GM19467 (cell line): ENCODE results near the gene SPRR1A.
"Not testable (repeated sequence)": the region's sequence is repeated elsewhere in the genome, so short reads cannot be mapped to it uniquely, and the experiment has no call there.

Source experiments
- ATAC-seq: cut with Tn5 transposase; IDR thresholded peaks from one replicate; pipeline ENCODE4 v1.9.1; 2021; ENCODE audit warnings: mild to moderate bottlenecking, moderate library complexity; ENCODE audit not compliant: unreplicated experiment

SPRR1A gene

GRCh38 chr1:152972196-152972886 is 11.5 kb upstream of the SPRR1A start:
- no peak for ATAC-seq

DNA sequence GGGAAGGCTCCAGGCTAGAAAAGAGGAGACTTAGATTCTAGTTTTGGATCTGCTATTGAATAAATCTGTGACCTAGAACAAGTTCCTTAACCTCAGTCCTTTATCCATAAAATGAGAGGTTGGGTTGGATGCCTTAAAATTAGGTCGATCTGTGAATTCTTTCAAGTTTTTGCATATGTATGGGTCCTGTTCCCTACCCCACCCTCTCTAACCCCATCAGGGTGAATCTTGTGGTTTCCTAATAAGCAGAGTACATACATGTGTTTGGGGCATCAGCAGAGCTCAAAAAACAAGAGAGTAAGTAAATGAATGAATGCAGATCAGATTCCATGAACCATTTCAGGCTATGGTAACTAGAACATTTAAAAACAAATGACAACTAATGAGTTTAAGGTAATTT is 7.2 kb upstream of the SPRR1A start:
- ATAC-seq = no peak

DNA sequence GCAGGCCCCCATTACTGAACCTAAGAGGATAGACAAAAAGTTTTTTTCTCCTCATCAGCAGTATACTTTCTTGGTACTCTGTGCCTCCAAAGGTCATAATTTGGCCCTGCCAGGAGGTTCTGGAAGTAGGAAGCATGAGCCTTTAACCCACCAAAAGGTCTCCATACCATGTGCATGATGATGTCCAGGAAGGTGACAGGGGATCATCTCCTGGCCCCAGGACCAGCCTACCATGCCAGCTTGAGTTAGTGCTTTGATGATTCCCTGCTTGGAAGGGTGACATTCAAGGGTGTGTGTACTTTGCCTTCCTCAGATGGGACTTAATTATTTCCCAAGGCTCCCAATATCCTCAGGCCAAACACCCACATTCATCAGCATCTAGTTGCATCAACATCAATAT is 6.3 kb upstream of the SPRR1A start:
- ATAC-seq = no peak

GRCh38 chr1:152980676-152981075 is 3.2 kb upstream of the SPRR1A start:
- ATAC-seq = no peak

GRCh38 chr1:152981146-152981871 is 2.6 kb upstream of the SPRR1A start:
- no peak for ATAC-seq

- no peak for ATAC-seq
Observed at GRCh38 chr1:152982076-152982475, 1.8 kb upstream of the SPRR1A start.

DNA sequence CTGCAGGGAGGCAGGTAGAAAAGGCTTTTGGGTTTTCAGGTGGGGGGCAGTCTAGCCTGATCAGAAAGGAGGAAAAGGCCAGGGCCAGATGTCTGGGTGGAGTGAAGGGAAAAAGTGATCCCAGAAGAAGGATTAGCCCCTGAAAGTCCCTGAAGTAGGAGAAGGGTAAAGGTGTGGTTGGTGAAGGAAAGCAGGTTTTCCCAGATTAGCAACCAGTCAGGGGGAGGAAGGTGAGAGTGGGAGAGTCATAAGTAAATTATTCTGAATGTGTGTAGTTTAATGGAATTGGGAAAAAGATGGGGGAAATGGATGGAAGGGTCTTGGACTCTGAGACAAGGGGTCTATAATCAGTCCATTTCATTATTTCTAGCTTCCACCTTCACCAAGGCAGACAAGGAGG is 647 bp upstream of the SPRR1A start:
- ATAC-seq = no peak

DNA sequence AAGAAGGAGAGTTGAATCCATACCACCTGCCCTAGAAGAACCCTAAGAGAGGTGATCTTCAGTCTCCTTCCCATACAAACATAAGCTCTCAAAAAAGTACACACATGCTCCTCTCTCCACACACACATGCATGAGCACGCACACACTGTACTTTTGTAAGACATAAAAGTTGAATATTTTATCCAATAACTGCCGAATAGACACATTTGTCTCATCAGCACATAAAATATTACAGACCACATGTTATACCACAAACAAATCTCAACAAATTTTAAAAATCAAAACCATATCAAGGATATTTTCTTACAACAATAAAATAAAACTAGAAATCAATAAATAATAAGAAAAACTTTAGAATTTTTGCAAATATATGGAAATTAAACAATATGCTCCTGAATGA is 2.7 kb downstream of the SPRR1A start:
- no peak for ATAC-seq

GRCh38 chr1:152993186-152993585 is 9.3 kb downstream of the SPRR1A start:
- ATAC-seq = no peak

DNA sequence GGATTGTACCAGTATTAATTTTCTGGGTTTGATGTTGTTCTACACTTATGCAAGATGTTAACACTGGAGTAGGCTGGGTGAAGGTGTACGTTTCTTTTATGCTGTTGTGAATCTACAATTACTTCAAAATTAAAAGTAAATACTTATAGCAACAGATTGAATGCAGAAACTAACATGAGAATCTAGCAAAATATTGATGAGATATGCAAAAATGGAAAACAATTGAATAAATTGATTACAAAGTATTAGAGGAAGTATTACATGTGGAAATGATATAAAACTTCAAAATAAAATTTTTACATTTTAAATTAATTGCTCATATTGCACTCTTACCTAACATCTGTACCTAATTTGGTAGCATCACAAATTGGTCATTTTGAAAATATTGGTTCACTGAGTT is 12.0 kb downstream of the SPRR1A start:
- no peak for ATAC-seq

- no peak for ATAC-seq
Observed at GRCh38 chr1:152996633-152997400, 12.9 kb downstream of the SPRR1A start.

DNA sequence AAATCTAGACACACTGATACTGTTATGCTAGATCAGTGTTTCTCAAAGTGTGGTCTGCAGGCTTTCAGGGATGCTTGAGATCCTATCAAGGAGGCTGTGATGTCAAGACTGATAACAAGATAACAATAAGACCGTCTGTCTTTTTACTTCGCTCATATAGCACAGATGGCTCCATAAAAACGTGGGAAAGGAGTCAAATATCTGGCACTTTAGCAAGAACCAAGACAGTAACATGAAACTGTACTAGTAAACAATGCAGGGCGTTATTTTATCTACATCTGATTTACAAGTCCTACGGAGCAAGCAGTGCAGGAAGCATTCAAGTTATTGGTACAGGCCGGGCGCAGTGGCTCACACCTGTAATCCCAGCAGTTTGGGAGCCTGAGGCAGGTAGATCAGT is 14.0 kb downstream of the SPRR1A start:
- no peak for ATAC-seq

DNA sequence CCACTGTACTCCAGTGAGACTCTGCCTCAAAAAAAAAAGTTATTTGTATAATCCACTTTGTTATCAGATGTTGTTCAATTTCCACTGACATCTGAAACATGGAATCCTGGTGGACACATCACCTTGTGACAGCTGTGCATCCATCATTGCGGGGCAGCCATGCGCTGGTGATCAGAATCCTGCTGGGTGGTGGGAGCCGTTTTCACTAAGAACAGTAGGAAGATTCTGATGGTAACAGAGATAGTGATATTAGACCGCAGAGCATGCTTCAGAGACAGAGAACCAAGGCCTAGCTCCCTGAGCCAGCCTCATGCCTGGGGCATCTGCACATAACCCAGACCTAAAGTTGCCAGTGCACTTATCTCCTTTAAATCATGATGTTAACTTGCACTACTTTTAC is 14.6 kb downstream of the SPRR1A start:
- no peak for ATAC-seq

DNA sequence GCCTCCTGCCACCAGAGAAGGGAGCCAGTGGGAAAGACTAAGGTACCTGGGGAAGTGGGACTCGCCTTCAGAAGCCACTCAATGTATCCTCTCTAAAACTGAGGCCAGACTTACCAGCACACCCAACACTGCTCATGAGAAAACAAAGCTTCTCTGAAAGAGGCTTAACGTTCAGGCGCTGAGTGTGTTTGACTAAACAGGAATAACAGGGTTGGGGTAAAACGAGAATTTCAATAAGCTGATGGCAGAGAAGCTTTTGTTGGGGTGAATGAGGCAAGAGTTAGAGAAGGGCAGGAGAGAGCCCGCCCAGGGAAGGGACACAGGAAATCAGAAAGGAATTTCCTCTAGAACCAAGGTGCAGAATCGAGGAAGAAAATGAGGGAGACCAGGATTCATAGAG is 15.9 kb downstream of the SPRR1A start:
- no peak for ATAC-seq

DNA sequence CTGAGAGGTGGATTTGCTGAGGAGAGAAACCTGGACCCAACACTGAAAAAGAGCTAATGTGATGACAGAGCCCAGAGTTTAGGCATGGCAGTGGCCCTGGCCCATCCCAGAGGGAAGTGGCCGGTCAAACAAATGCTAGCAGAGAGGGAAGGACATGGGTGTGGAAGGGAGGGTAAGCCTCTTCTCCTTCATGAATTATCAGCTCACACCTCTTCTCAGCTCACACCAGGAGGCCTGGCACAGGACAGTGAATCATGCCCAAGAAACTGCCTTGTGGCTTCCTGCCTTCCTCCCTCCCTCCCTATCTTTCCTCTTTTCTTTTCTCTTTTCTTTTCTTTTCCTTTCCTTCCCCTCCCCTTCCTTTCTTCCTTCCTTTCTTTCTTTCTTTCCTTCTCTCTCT is 16.4 kb downstream of the SPRR1A start:
- ATAC-seq = no peak

- no peak for ATAC-seq
Observed at GRCh38 chr1:153001382-153001781, 17.5 kb downstream of the SPRR1A start, which contains the start of gene SPRR3. SPRR3 (plus strand) TSS chr1:153001749; CDS start chr1:153003021, 1,272 bp downstream.

DNA sequence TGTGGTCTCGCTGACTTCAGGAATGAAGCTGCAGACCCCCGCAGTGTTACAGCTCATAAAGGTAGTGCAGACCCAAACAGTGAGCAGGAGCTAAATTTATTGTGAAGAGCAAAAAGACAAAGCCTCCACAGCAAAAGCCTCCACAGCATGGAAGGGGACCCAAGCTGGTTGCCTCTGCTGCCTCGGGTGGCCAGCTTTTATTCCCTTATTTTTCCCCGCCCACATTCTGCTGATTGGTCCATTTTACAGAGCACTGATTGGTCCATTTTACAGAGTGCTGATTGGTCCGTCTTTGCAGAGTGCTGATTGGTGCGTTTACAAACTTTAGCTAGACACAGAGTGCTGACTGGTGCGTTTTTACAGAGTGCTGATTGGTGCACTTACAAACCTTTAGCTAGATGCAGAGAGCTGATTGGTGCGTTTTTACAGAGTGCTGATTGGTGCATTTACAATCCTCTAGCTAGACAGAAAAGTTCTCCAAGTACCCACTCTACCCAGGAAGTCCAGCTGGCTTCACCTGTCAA is 27.4 kb downstream of the SPRR1A start:
- ATAC-seq = not testable (repeated sequence)

- ATAC-seq = not testable (repeated sequence)
Observed at GRCh38 chr1:153021829-153022228, 37.9 kb downstream of the SPRR1A start.

DNA sequence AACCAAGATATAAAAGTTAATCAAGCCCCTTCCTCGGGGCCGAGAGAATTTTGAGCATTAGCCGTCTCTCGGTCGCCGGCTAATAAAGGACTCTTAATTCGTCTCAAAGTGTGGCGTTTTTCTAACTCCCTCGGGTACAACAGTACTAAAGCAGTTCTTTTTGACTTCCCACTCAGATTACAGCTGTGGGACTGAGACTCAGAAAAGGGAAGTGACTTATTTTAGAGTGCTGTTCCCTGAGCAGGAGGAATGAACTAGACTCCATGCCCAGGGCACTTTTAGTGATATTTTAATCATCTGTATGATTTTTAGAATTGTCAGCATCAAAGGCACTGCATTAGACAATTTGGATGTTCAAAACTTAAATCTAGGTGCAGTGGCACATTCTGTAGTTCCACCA is 38.5 kb downstream of the SPRR1A start:
- not testable (repeated sequence) for ATAC-seq

GRCh38 chr1:153023109-153023508 is 39.2 kb downstream of the SPRR1A start:
- ATAC-seq = no peak

- no peak for ATAC-seq
Observed at GRCh38 chr1:153024413-153024812, 40.5 kb downstream of the SPRR1A start.
